ENCODE measurements around the gene DPP6.
"Not testable (repeated sequence)": the region's sequence is repeated elsewhere in the genome, so short reads cannot be mapped to it uniquely, and the experiment has no call there.

GRCh38 chr7:154162921-154163320 lies 110.7 kb downstream of the DPP6 start:
- TF ChIP-seq, protein P1, sequence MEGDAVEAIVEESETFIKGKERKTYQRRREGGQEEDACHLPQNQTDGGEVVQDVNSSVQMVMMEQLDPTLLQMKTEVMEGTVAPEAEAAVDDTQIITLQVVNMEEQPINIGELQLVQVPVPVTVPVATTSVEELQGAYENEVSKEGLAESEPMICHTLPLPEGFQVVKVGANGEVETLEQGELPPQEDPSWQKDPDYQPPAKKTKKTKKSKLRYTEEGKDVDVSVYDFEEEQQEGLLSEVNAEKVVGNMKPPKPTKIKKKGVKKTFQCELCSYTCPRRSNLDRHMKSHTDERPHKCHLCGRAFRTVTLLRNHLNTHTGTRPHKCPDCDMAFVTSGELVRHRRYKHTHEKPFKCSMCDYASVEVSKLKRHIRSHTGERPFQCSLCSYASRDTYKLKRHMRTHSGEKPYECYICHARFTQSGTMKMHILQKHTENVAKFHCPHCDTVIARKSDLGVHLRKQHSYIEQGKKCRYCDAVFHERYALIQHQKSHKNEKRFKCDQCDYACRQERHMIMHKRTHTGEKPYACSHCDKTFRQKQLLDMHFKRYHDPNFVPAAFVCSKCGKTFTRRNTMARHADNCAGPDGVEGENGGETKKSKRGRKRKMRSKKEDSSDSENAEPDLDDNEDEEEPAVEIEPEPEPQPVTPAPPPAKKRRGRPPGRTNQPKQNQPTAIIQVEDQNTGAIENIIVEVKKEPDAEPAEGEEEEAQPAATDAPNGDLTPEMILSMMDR (IDR thresholded peaks at IDR 0.05) = not testable (repeated sequence)
- TF ChIP-seq POLR2A (IDR thresholded peaks at IDR 0.05) = not testable (repeated sequence)

Measured in Peyer's patch (tissue), 4 donors.